GM23248 (cell line): ENCODE data around the gene TMEM150A. TPM values are rescaled to one million over a fixed set of nuclear protein-coding genes. Genes with fewer than 3 reads are reported as not detected.

Experiments
- DNase-seq: peaks from one replicate; pipeline ENCODE4 v3.0.0-alpha.2; 2015
- H2AFZ ChIP-seq: fragments of 200-600 bp; sonication (generic); 2 replicates; pipeline ENCODE4 v1.6.1; 2016; ENCODE audit warnings: antibody characterized with exemption
- H3F3A ChIP-seq: fragments of 200-600 bp; sonication (generic); 2 replicates; pipeline ENCODE4 v1.6.1; 2016; ENCODE audit warnings: mild to moderate bottlenecking, antibody characterized with exemption, mixed run types; ENCODE audit not compliant: insufficient read depth
- H3K27ac ChIP-seq: fragments of 200-600 bp; sonication (generic); 2 replicates; pipeline ENCODE4 v1.5.1; 2016; ENCODE audit warnings: mild to moderate bottlenecking
- H3K27me3 ChIP-seq: fragments of 200-600 bp; sonication (generic); replicated peaks from 2 replicates; pipeline ENCODE4 v1.6.1; 2016; ENCODE audit warnings: mild to moderate bottlenecking; ENCODE audit not compliant: insufficient read depth
- H3K36me3 ChIP-seq: fragments of 200-600 bp; sonication (generic); 2 replicates; pipeline ENCODE4 v1.6.1; 2016; ENCODE audit warnings: low read depth, mild to moderate bottlenecking
- H3K4me1 ChIP-seq: fragments of 200-600 bp; sonication (generic); 2 replicates; pipeline ENCODE4 v1.6.1; 2016; ENCODE audit warnings: mild to moderate bottlenecking; ENCODE audit not compliant: insufficient read depth
- H3K4me2 ChIP-seq: fragments of 200-600 bp; sonication (generic); one replicate; pipeline ENCODE4 v1.6.1; 2016; ENCODE audit warnings: mild to moderate bottlenecking; ENCODE audit not compliant: unreplicated experiment
- H3K4me3 ChIP-seq: fragments of 200-600 bp; sonication (generic); 2 replicates; pipeline ENCODE4 v1.5.1; 2016; ENCODE audit warnings: mild to moderate bottlenecking
- H3K79me2 ChIP-seq: fragments of 200-600 bp; sonication (generic); 2 replicates; pipeline ENCODE4 v1.6.1; 2016; ENCODE audit warnings: mild to moderate bottlenecking; ENCODE audit not compliant: insufficient read depth
- H3K9ac ChIP-seq: fragments of 200-600 bp; sonication (generic); 2 replicates; pipeline ENCODE4 v1.6.1; 2016; ENCODE audit warnings: mild to moderate bottlenecking
- H3K9me2 ChIP-seq: fragments of 200-600 bp; sonication (generic); 2 replicates; pipeline ENCODE4 v1.6.1; 2016; ENCODE audit warnings: mixed run types, mild to moderate bottlenecking, moderate library complexity; ENCODE audit not compliant: insufficient read depth
- H3K9me3 ChIP-seq: fragments of 200-600 bp; sonication (generic); one replicate; pipeline ENCODE4 v1.6.1; 2017; ENCODE audit warnings: low read depth
- H4K20me1 ChIP-seq: fragments of 200-600 bp; sonication (generic); 2 replicates; pipeline ENCODE4 v1.6.0; 2016; ENCODE audit not compliant: insufficient read depth
- EZH2 ChIP-seq: fragments of 200-600 bp; sonication (generic); IDR thresholded peaks from 2 replicates; pipeline ENCODE4 v1.6.1; 2018; ENCODE audit warnings: antibody characterized with exemption, mild to moderate bottlenecking; ENCODE audit not compliant: insufficient read depth, poor library complexity, severe bottlenecking
- EZH2phosphoT487 ChIP-seq: fragments of 200-600 bp; sonication (generic); IDR thresholded peaks from 2 replicates; pipeline ENCODE4 v1.6.1; 2018; ENCODE audit warnings: antibody characterized with exemption, moderate library complexity, mild to moderate bottlenecking, low read depth; ENCODE audit not compliant: insufficient read depth
- WGBS, 2 experiments: methylation state at CpG; one replicate each; pipeline ENCODE4 v1.1.6; 2015 to 2017; ENCODE audit warnings: low lambda C conversion rate in 2 of 2, low coverage in 1 of 2; ENCODE audit errors: missing lambda C conversion rate in 2 of 2; 5-methylcytosine and 5-hydroxymethylcytosine counted together
- in situ Hi-C: fragments of 300-500 bp; cut with MboI; formaldehyde crosslinking; loops from 2 replicates; pipeline ENCODE4 v1.15.0; 2020
- polyA plus RNA-seq: library from polyadenylated mRNA; unstranded; fragments of >200 nt; fragmentation: Nextera tagmentation; extraction: Ambion mirVana; gene quantifications from 2 replicates; pipeline ENCODE4 v1.2.1, GENCODE V29; 2016
- total RNA-seq: library from RNA; depleted of rRNA; stranded (reverse); fragments of >200 nt; shearing (Covaris generic); gene quantifications from 2 replicates; pipeline ENCODE4 v1.2.3, GENCODE V29; 2014

Gene TMEM150A
- total and polyA plus RNA-seq, 2 experiments from 2014 or later: 20.9 to 35.7 TPM

- WGBS, 2 experiments: 1 to 3% methylated on average over 19 to 36 of the region's 36 CpGs
- H3K27ac ChIP-seq: peak overlapping the region; percentile 64
- H3K9ac ChIP-seq: peak overlapping the region; percentile 83
- H3K27me3 ChIP-seq: no peaks in the 10 kb centered on the region
- H3K36me3 ChIP-seq: peaks cover 8% of the 10 kb centered on the region; the same call in 1 of the 2 replicates
- peaks cover 35% of the 10 kb centered on the region for H3K4me1 ChIP-seq
- H4K20me1 ChIP-seq: no peaks in the 10 kb centered on the region
- in situ Hi-C loops: no loop called here
- peak overlapping the region; percentile 79 for H3K4me2 ChIP-seq
- TF ChIP-seq EZH2: no peak
- TF ChIP-seq EZH2phosphoT487: no peak
- H2AFZ ChIP-seq: peak overlapping the region; percentile 77
- no peaks in the 10 kb centered on the region for H3K9me3 ChIP-seq
- peaks cover 31% of the 10 kb centered on the region for H3F3A ChIP-seq
- peak; percentile 79 for DNase-seq
- peaks cover 47% of the 10 kb centered on the region for H3K79me2 ChIP-seq
- no peaks in the 10 kb centered on the region for H3K9me2 ChIP-seq
- H3K4me3 ChIP-seq: peak overlapping the region; percentile 79
Measured at GRCh38 chr2:85601771-85602475, 575 bp downstream of the TMEM150A start.

- peaks cover 32% of the 10 kb centered on the region for H3K4me1 ChIP-seq
- in situ Hi-C loops: no loop called here
- no peak overlapping the region for H2AFZ ChIP-seq
- no peak overlapping the region for H3K27ac ChIP-seq
- H3K9me2 ChIP-seq: no peaks in the 10 kb centered on the region
- H3K9ac ChIP-seq: peak overlapping the region; percentile 83
- H3K27me3 ChIP-seq: no peaks in the 10 kb centered on the region
- H3K9me3 ChIP-seq: no peaks in the 10 kb centered on the region
- H3K4me3 ChIP-seq: peak overlapping the region; percentile 79
- DNase-seq: no peak
- TF ChIP-seq EZH2 (no peak), EZH2phosphoT487 (no peak)
- 61 to 66% methylated on average over 6 of the region's 6 CpGs for WGBS, 2 experiments
- peaks cover 47% of the 10 kb centered on the region for H3K79me2 ChIP-seq
- H3F3A ChIP-seq: peaks cover 24% of the 10 kb centered on the region
- H3K36me3 ChIP-seq: peaks cover 8% of the 10 kb centered on the region; the same call in 1 of the 2 replicates
- no peaks in the 10 kb centered on the region for H4K20me1 ChIP-seq
- peak overlapping the region; percentile 79 for H3K4me2 ChIP-seq
Measured at GRCh38 chr2:85600951-85601770, 1.3 kb downstream of the TMEM150A start.

- no peak overlapping the region for H3K4me3 ChIP-seq
- no peak for DNase-seq
- TF ChIP-seq EZH2 (no peak), EZH2phosphoT487 (no peak)
Measured at GRCh38 chr2:85600235-85600575, 2.3 kb downstream of the TMEM150A start.

GRCh38 chr2:85599468-85600234 is 2.8 kb downstream of the TMEM150A start:
- Histone ChIP-seq H4K20me1 (no peaks in the 10 kb centered on the region), H3K27me3 (no peaks in the 10 kb centered on the region), H2AFZ (no peak overlapping the region), H3K4me1 (peaks cover 20% of the 10 kb centered on the region), H3K9ac (no peak overlapping the region), H3F3A (peaks cover 14% of the 10 kb centered on the region), H3K9me3 (no peaks in the 10 kb centered on the region), H3K27ac (no peak overlapping the region), H3K4me3 (no peak overlapping the region), H3K9me2 (no peaks in the 10 kb centered on the region), H3K4me2 (no peak overlapping the region), H3K36me3 (peaks cover 8% of the 10 kb centered on the region; the same call in 1 of the 2 replicates), H3K79me2 (peaks cover 50% of the 10 kb centered on the region)
- TF ChIP-seq EZH2 (no peak), EZH2phosphoT487 (no peak)
- in situ Hi-C loops: no loop called here
- no peak for DNase-seq
- 68 to 74% methylated on average over 15 to 17 of the region's 17 CpGs for WGBS, 2 experiments

More at GRCh38 chr2:85600235-85600575, 2.3 kb downstream of the TMEM150A start:
- peaks cover 23% of the 10 kb centered on the region for H3K4me1 ChIP-seq
- H4K20me1 ChIP-seq: no peaks in the 10 kb centered on the region
- peaks cover 52% of the 10 kb centered on the region for H3K79me2 ChIP-seq
- H3F3A ChIP-seq: peaks cover 14% of the 10 kb centered on the region
- WGBS, 2 experiments: 80 to 93% methylated on average over 3 of the region's 3 CpGs
- peaks cover 8% of the 10 kb centered on the region; the same call in 1 of the 2 replicates for H3K36me3 ChIP-seq
- in situ Hi-C loops: no loop called here
- no peak overlapping the region for H3K9ac ChIP-seq
- H3K4me2 ChIP-seq: no peak overlapping the region
- H2AFZ ChIP-seq: no peak overlapping the region
- no peaks in the 10 kb centered on the region for H3K9me2 ChIP-seq
- H3K27ac ChIP-seq: no peak overlapping the region
- H3K9me3 ChIP-seq: no peaks in the 10 kb centered on the region
- H3K27me3 ChIP-seq: no peaks in the 10 kb centered on the region
